ENCODE measurements around the gene NKG7.

The NKG7 gene

GRCh38 chr19:51364200-51365106 is 8.0 kb downstream of the NKG7 start:
- ATAC-seq (replicated peaks): no peak
- Mint-ChIP-seq H3K27ac (peak overlapping the region in 1 of 2 donors; percentile 73), H3K9me3 (no peaks in the 10 kb centered on the region)

DNA sequence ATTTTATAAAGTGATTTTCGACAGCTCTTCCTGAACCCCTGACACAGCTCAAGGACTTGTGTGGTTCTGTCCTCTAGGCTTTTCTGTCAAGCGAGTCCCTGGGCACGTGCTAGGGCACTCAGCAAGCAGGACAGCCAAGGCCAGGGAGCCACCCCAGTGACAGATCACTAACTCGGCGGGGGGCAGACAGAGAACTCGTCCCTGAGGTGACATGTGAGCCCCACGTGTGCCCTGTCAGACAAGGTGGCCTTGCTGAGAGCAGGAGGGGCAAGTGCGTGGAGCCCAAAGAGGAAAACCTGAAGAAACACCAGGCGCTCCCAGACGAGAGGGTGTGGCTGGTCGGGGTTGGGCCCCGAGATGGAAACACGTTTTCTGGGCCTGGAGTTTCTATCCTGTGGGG is 11.2 kb downstream of the NKG7 start:
- ATAC-seq (replicated peaks) (no peak), DNase-seq (no peak)
- H3K36me3 Mint-ChIP-seq (ENCODE audit: insufficient read depth): peaks cover 17% of the 10 kb centered on the region
- peaks cover 29 to 32% of the 10 kb centered on the region in 2 donors for H3K4me1 Mint-ChIP-seq (ENCODE audit: low read depth in 2 of 2)
- H3K27ac Mint-ChIP-seq: no peak overlapping the region
- H3K4me3 Mint-ChIP-seq: no peak overlapping the region
- H3K9me3 Mint-ChIP-seq: no peaks in the 10 kb centered on the region
- no peaks in the 10 kb centered on the region for H3K27me3 Mint-ChIP-seq

More at GRCh38 chr19:51364200-51365106, 8.0 kb downstream of the NKG7 start:
- Mint-ChIP-seq H3K36me3 (ENCODE audit: insufficient read depth) (peaks cover 37% of the 10 kb centered on the region), H3K27me3 (no peaks in the 10 kb centered on the region), H3K4me3 (peak overlapping the region; percentile 2 to 50), H3K4me1 (ENCODE audit: low read depth in 2 of 2) (peaks cover 44 to 54% of the 10 kb centered on the region in 2 donors)
- no peak for DNase-seq

GRCh38 chr19:51359294-51359693 is 13.2 kb downstream of the NKG7 start:
- no peaks in the 10 kb centered on the region for H3K9me3 Mint-ChIP-seq
- no peak overlapping the region for H3K4me3 Mint-ChIP-seq
- peaks cover 19 to 20% of the 10 kb centered on the region in 2 donors for H3K4me1 Mint-ChIP-seq (ENCODE audit: low read depth in 2 of 2)
- DNase-seq (no peak), ATAC-seq (replicated peaks) (no peak)
- H3K36me3 Mint-ChIP-seq (ENCODE audit: insufficient read depth): peaks cover 10% of the 10 kb centered on the region
- no peaks in the 10 kb centered on the region for H3K27me3 Mint-ChIP-seq
- peak overlapping the region in 1 of 2 donors; percentile 46 for H3K27ac Mint-ChIP-seq

DNA sequence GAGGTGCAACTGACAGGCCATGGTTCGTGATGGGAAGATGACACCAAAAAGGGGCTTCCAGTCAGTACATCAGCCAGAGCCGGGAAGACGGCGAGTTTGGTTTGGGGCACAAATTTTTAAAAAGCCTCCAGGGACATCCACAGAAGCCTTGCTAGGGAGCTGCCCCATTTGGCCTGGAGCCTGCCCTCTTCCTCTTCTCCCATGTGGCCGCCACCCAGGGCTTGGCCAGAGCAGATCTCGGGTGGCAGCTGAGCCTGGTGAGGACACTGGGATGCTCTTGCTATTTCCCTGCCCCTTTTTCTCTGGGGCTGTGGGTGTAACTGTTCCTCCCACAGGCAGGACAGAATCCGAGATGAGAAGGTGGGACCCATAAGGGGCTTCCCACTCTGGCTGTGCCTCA is 14.5 kb downstream of the NKG7 start:
- no peaks in the 10 kb centered on the region for H3K27me3 Mint-ChIP-seq
- peaks cover 8 to 9% of the 10 kb centered on the region in 2 donors for H3K4me1 Mint-ChIP-seq (ENCODE audit: low read depth in 2 of 2)
- H3K36me3 Mint-ChIP-seq (ENCODE audit: insufficient read depth): peaks cover 7% of the 10 kb centered on the region
- no peak overlapping the region for H3K4me3 Mint-ChIP-seq
- no peak for DNase-seq
- ATAC-seq (replicated peaks): no peak
- H3K9me3 Mint-ChIP-seq: no peaks in the 10 kb centered on the region
- no peak overlapping the region for H3K27ac Mint-ChIP-seq

GRCh38 chr19:51356159-51356801 is 16.2 kb downstream of the NKG7 start:
- Mint-ChIP-seq H3K27ac (no peak overlapping the region), H3K9me3 (no peaks in the 10 kb centered on the region), H3K27me3 (no peaks in the 10 kb centered on the region), H3K4me3 (no peak overlapping the region), H3K4me1 (ENCODE audit: low read depth in 2 of 2) (peaks cover 3 to 5% of the 10 kb centered on the region in 2 donors), H3K36me3 (ENCODE audit: insufficient read depth) (peaks cover 11% of the 10 kb centered on the region)
- DNase-seq: no peak
- ATAC-seq (replicated peaks): no peak

DNA sequence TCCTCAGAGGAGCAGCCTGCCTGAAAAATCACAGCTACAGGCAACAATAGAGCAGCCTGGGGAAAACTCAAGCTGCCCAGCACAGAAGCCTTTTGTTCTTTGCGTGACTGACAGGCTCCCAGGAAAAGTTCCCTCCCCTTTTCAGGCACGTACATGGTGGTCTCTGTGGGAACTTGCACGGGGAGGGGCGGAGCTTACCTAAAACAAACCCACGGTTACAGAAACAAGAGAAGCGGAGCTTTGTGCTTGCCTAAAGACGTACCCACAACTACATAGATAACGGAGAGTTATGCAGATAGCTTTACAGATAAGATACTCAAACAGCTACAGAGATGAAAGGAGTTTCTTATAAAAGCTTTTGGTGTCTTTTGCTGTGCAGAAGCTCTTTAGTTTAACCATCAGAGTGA is 17.7 kb downstream of the NKG7 start:
- Mint-ChIP-seq H3K9me3 (no peaks in the 10 kb centered on the region), H3K27ac (peak overlapping the region in 1 of 2 donors; percentile 56), H3K4me3 (no peak overlapping the region), H3K27me3 (no peaks in the 10 kb centered on the region), H3K4me1 (ENCODE audit: low read depth in 2 of 2) (peaks cover 3 to 5% of the 10 kb centered on the region in 2 donors), H3K36me3 (ENCODE audit: insufficient read depth) (peaks cover 11% of the 10 kb centered on the region)
- ATAC-seq (replicated peaks): no peak
- no peak for DNase-seq

DNA sequence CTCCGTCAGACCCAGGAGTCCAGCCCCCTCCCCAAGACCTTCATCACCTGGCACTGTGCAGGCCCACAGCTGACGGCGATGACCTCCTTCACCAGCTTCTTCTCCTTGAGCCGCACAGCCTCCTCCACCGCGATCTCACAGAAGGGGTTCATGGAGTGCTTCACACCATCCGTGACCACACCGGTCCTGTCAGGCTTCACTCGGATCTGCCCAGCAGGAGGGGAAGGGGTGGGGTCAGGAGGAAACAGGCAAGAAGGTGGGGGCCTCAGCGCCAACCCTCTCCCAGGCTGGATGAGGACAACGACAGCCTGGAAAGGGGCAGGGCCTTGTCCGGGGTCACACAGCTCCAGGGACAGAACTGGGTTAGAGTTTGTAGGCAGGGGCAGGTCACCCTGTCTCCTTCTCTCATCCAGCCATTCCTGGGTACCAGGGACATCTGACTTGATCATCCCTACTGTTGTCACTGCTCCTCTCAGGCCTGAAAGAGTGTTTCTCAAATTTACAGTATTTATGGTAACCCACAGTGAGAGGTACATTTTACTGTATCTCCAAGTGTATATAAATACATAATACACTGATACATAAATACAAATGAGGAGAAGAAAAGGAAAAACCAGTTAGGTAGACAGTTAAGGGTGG is 18.2 kb downstream of the NKG7 start:
- Mint-ChIP-seq H3K36me3 (ENCODE audit: insufficient read depth) (peaks cover 8% of the 10 kb centered on the region), H3K4me1 (ENCODE audit: low read depth in 2 of 2) (peaks cover 3 to 5% of the 10 kb centered on the region in 2 donors), H3K9me3 (no peaks in the 10 kb centered on the region), H3K4me3 (no peak overlapping the region), H3K27ac (peak overlapping the region in 1 of 2 donors; percentile 56), H3K27me3 (no peaks in the 10 kb centered on the region)
- ATAC-seq (replicated peaks) (no peak), DNase-seq (no peak)

DNA sequence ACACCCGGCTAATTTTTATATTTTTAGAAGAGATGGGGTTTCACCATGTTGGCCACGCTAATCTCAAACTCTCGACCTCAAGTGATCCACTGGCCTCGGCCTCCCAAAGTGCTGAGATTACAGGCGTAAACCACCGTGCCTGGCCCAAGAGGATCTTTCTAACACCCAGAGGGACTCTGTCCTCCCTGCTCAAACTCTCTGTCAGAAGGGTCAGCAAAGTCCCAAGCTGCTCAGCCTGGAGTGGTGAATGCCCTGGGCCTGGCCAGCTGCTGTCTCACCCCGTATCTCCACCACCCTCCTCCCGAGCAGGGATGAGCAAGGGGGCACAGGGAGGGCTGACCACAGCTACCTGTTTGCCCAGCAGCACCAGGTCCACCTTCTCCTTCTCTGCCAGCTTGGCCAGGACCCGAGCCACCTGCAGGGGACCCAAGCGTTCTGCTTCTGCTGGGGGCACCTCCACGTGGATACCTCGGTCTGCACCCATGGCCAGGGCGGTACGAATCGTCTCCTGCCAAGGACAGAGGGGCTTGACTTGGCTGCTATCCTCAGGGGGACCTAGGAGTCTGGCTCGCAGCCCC is 19.6 kb downstream of the NKG7 start:
- no peaks in the 10 kb centered on the region for H3K9me3 Mint-ChIP-seq
- DNase-seq: no peak
- ATAC-seq (replicated peaks): no peak
- H3K4me1 Mint-ChIP-seq (ENCODE audit: low read depth in 2 of 2): peaks cover 3 to 5% of the 10 kb centered on the region in 2 donors
- no peak overlapping the region for H3K4me3 Mint-ChIP-seq
- peaks cover 8% of the 10 kb centered on the region for H3K36me3 Mint-ChIP-seq (ENCODE audit: insufficient read depth)
- H3K27me3 Mint-ChIP-seq: no peaks in the 10 kb centered on the region
- peak overlapping the region; percentile 32 to 71 for H3K27ac Mint-ChIP-seq

DNA sequence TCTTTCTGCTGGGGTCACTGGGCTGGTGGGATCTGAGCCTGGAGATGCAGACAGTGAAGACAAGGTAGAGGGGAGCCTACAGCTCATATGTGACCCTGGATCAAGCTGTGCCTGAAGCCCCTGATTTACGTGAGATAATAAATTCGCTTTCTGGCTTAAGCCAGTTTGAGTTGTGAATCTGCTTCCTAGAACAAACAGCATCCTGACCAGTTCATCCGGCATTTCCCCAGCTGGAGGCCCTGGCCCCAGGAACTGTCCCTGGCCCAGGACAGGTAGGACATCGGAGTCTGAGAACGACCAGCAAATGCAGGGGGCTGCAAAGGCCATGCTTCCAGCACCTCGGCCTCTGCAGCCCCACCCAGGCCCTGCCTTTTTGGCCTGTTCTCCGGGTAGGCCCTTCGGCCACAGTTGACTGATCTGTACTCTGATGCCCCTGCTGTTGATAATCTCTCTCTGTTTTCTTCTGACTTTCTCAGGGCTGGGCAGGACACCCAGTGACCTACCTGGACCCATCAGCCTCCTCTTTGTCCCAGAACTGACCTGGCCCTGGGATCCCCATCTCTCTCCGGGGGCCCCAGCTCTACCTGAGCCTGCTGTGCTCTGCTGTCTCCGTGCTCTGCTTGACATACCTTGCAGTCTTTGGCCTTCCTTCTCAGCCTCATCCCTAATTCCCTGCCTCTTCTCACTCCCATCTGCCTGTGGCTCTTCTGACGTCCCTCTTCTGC is 21.0 kb downstream of the NKG7 start:
- ATAC-seq (replicated peaks) (no peak), DNase-seq (no peak)
- Mint-ChIP-seq H3K36me3 (ENCODE audit: insufficient read depth) (peaks cover 8% of the 10 kb centered on the region), H3K9me3 (no peaks in the 10 kb centered on the region), H3K4me3 (no peak overlapping the region), H3K27ac (peak overlapping the region; percentile 32 to 71), H3K27me3 (no peaks in the 10 kb centered on the region), H3K4me1 (ENCODE audit: low read depth in 2 of 2) (peaks cover under 1 to 3% of the 10 kb centered on the region in 2 donors)

- Mint-ChIP-seq H3K36me3 (ENCODE audit: insufficient read depth) (peaks cover 4% of the 10 kb centered on the region), H3K4me1 (ENCODE audit: low read depth in 2 of 2) (no peaks in the 10 kb centered on the region), H3K9me3 (no peaks in the 10 kb centered on the region), H3K27ac (no peak overlapping the region), H3K27me3 (no peaks in the 10 kb centered on the region), H3K4me3 (no peak overlapping the region)
- ATAC-seq (replicated peaks): no peak
- DNase-seq: no peak
Measured at GRCh38 chr19:51347209-51347928, 25.1 kb downstream of the NKG7 start.

- DNase-seq (no peak), ATAC-seq (replicated peaks) (no peak)
- H3K4me3 Mint-ChIP-seq: no peak overlapping the region
- H3K27me3 Mint-ChIP-seq: no peaks in the 10 kb centered on the region
- H3K4me1 Mint-ChIP-seq (ENCODE audit: low read depth in 2 of 2): peaks cover 0 to under 1% of the 10 kb centered on the region in 2 donors
- H3K9me3 Mint-ChIP-seq: no peaks in the 10 kb centered on the region
- H3K36me3 Mint-ChIP-seq (ENCODE audit: insufficient read depth): peaks cover 2% of the 10 kb centered on the region
- no peak overlapping the region for H3K27ac Mint-ChIP-seq
Measured at GRCh38 chr19:51346742-51347141, 25.7 kb downstream of the NKG7 start.

DNA sequence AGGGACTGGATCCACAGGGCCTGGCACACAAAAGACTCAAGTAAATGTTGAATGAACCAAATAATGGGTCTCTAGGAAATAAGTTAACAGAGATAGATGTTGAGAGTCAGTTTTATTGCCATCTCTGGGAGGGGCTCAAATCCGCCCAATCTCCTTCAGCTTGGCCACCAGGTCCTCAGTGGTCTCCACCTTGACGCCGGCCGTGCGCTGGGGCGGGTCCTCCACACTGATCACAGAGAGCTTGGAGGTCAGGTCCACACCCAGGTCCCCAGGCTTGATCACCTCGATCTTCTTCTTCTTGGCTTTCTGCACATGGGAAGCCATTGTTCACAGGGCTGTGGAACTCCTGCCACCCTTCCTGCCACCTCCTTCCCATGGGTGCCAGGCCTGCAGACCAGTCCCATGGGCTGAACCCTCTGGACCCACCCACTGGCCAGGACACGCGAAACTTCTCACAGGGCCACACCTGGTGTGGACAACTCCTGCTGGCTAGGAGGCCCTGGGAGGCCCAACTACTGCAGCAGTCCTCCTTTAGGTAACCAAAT is 27.3 kb downstream of the NKG7 start:
- H3K27me3 Mint-ChIP-seq: no peaks in the 10 kb centered on the region
- peaks cover 5% of the 10 kb centered on the region for H3K36me3 Mint-ChIP-seq (ENCODE audit: insufficient read depth)
- ATAC-seq (replicated peaks) (no peak), DNase-seq (no peak)
- H3K27ac Mint-ChIP-seq: peak overlapping the region in 1 of 2 donors; percentile 65
- H3K9me3 Mint-ChIP-seq: no peaks in the 10 kb centered on the region
- H3K4me1 Mint-ChIP-seq (ENCODE audit: low read depth in 2 of 2): peaks cover 3 to 8% of the 10 kb centered on the region in 2 donors
- H3K4me3 Mint-ChIP-seq: no peak overlapping the region
